NCI-H748 (cell line): Measurements from ENCODE around the gene C1orf141.
"Not testable (repeated sequence)": the region's sequence is repeated elsewhere in the genome, so short reads cannot be mapped to it uniquely, and the experiment has no call there.

ENCODE experiments used
- DNase-seq: peaks from one replicate; lab custom pipeline; 2025; ENCODE audit not compliant: unreplicated experiment; lab: John Stamatoyannopoulos, UW

Gene C1orf141

DNA sequence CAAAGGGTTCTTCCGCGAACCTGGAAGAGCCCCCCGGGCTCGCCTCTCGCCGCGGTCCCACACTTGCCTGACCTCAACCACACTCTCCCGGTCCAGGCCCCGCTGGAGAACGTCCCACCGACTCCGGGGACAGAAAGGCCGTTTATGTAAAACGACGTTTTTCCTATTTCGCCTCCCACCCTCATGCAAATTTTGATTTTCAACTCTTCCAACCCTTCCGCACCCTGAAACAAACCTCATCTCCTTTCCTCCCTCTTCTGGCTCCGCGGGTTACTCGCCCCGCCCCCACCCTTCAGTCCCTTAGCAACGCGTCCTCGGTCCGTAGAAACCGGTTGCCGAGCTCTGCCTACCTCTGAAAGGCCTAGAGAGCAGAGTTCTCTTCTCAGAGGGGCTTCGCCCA lies at the start of gene C1orf141:
TSS of gene C1orf141 (minus strand) at position 276 of the 400 bp plus-strand sequence. CDS start 7,730 bp downstream, outside the sequence.
- DNase-seq = no peak

DNA sequence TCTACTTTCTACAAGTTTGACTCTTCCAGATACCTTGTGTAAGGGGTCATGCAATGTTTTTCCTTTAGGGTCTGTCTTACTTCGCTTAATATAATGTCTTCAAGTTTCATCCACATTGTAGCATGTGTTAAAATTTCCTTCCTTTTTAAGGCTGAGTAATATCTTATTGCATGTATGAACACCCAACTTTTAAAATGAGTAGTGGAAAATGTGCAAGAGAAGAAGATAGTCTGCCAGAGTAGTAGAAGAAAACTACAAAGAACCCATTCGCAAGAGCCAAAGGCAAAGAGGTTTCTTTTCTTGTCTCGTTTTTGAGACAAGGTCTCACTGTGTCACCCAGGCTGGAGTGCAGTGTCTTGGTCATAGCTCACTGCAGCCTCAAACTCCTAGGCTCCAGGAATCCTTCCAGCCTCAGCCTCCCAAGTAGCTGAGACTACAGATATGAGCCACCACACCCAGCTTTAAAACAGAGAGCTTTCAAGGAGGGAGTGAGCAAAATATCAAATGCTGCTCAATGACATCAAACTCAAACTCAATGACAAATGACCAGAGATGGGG lies 40.8 kb upstream of the C1orf141 start:
- DNase-seq = no peak

DNA sequence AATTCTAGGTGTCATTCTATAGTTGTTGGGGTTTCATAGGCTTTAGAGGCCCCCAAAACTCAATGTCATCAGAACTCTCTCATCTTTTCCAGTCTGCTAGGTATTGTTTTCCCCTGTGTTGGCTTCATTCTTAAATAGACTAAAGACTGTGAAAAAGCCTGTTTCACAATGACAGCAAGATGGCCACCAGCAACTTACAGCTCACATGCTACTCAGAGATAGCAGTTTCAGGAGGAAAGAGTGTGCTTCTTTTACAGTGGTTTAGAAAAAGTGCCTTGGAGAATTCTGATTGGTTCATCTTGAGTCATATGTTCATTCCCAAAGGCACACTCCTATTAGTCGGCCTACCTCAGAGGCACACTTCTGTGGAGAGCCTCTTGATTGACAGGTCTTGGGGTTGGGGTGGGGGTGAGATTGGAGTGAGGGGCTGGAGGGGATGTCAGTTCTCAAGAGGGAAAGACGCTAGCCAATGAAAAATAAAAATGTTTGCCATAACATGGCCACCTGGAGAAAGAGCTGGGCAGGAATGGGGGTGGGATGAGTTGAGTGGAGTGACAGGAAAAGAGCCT lies 40.0 kb upstream of the C1orf141 start:
- DNase-seq = no peak

DNA sequence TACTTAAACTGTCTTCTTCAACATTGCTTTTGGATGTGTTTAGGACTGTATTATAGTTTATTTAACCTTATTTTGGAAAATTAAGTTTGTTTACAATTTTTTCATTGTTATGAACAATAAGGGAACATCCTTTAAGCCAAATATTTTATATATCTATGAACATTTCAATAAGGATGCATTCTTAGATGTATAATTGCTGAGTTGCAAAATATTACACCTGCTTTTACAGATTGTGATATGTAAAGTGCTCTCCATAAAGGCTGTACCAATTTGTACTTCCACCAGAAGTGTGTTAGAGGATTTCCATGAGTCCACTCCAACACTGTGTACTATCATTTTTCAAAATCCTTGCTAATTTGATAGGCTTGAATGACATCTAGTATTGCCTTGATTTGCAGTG lies 39.2 kb upstream of the C1orf141 start:
- DNase-seq = no peak

DNA sequence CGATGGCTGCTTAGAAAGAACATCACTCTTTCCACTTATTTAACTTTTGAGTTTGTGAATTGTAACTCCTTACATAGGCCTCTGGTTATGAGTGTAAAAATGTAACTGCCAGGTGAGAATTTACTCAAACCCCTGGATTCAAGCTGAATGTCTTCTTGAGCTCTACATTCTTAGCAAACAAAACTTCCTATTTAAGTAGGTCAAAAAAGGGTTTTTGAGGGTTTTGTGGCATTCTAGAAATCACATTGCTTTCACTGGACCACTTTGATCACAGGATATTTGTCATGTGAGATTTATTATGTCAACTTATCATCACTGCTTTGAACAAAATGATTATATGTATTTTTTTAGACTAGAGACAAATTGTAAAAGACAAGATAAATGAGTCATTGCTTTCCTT lies 37.2 kb upstream of the C1orf141 start:
- no peak for DNase-seq

DNA sequence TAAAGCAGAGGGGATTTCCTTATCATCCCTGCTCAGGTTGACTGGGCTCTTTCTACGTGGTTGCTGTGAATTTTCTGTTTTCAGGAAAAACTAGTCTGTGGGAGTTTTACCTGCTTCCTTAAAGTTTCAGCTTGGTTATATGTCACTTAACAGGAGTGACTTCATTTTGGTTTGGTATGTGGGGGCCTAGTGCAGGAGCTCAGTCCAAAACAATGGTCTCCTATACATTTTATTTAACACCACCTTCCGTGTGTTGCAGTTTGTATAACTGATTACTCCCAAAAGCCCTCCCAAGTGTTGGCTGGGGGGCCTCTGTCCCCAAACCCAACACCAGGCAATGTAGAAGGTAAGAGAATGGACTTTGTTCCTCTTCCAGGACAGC lies 36.8 kb upstream of the C1orf141 start:
- DNase-seq = no peak

DNA sequence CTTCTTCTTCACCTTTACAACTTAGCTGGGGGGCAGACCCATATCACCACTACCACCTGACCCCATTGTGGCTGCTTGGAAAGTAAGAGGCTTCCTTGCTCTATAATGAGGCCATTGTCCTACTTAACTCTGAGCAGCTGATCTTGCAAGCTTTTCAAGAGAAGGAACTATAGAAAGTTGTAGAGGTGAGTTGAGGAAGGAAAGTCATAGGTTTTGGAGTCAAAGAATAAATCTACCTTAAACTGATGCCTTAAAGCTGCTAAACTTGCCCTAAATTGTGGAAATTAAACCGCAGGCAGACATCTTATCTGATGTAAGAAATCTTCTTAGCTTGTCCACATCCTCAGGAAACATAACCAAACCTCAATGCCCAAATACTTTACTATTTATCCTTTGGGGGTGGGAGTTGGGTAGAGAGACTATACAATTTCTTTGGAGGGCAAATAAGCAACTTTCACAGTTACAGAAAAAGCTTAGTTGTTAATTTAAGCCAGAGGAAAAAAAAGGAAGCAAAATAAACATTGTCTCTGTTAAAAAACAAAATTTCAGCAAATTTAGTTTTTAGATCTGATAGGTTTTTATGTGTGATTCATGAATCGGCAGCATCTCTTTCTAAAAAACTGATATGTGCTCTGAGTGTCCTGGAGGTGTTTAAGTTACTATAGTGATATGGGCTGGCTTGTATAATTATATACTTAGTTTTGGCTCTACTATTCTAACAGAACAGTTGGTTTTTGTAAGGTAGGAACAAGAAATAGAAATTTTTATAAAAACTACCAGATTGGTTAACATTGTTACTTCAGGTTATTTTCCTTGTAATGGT lies 36.2 kb upstream of the C1orf141 start:
- no peak for DNase-seq

DNA sequence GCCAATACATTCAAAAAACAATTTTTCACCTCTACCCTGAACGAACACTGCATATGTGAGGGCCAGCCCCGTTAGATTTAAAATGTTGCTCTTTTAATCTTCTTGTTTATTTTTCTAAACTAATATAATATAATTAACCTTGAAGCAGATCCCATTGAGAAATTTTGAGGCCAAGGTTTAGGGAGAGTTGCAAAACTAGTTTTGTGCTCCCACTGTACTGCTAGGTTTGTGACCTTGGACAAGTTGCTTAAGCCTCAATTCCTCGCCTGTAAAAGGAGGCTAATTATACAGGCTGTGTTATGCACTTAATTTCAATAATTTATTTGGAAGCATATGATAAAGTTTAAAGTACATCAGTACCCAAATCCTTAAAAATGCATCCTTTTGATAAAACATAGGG lies 35.2 kb upstream of the C1orf141 start:
- DNase-seq = no peak

DNA sequence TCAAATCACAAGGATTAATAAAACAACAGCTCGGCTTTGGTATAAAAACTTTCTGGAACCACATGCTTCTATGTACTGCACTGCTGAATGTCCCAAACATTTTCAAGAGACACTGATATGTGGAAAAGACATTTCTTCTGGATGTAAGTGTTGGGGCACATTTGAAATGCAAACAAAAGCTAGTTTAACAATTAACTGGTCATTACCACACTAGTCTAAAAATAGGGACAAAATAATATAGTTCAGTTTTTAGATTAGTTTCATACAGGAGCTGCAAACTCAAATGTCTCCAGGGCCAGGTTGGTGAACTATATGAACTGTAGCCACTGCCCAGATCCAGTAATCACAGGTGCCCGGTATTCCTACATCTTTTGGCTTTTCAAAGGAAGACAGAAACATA lies 34.7 kb upstream of the C1orf141 start:
- DNase-seq = no peak

DNA sequence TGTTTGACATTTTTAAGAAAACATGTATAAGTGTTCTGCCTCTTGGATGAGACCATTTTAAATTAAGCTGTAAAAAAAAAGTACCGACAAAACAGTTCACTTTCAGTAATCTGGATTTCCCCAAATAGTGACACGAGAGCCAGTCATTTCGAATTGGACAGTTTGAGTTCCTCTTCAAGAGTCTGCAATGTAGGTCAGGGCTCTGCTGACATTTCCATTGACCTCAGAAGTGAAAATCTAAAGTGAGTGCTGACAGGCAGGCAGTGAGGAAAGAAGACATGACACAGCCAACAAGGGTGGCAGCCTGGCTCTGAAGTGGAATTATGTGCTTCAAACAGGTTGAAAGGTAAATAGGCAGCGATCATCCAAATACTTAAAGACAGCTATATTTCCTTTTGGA lies 31.4 kb upstream of the C1orf141 start, which contains the start of gene IL23R:
TSS of gene IL23R (plus strand) at position 259 of the 400 bp plus-strand sequence. CDS start 1,667 bp downstream, outside the sequence.
- DNase-seq = no peak

DNA sequence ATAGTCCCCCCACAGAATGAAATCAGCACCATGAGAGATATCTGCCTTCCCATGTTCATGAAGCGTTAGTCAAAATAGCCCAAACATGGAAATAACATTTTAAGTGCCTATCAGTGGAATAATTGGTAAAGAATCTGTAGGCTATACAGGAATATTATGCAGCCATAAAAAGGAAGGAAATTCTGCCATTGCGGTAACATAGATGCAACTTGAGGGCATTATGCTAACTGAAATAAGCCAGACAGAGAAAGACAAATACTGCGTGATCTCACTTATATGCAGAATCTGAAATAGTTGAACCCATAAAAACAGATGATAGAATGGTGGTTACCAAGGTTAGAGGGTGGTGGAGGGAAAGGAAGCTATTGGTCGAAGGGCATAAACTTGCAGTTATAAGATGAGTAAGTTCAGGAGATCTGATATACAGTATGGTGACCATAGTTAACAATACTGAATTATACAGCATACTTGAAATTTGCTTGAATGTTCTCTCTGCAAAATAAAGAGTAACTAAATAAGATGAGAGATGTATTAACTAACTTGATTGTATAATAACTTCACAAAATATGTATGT lies 30.8 kb upstream of the C1orf141 start:
- DNase-seq = no peak

DNA sequence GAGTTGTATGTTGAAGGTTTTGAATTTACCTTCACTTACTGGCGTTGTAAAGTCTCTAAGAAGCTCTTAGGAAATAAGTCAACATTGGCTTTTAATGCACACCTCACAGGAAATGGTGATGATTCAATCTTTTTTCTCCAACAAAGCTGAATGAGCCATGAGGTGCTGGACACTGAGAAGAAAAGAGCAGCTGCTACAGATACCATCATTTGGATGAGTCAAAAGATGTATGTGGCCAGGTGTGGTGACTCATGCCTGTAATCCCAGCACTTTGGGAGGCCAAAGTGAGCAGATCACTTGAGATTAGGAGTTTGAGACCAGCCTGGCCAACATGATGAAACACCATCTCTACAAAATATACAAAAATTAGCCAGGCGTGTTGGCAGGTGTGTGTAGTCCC lies 28.2 kb upstream of the C1orf141 start:
- no peak for DNase-seq

DNA sequence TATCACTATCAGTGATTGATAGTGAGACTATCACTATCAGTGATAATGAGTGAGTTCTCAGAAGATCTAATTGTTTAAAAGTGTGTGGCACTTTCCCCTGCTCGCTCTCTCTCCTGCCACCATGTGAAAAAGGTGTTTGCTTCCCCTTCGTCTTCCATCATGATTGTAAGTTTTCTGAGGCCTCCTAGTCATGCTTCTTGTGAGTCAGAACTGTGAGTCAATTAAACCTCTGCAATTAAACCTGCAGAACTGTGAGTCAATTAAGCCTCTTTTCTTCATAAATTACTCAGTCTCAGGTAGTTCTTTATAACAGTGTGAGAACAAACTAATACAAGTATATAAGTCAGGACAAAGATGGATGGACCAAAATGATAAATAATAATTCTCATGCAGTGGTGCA lies 24.5 kb upstream of the C1orf141 start:
- DNase-seq = no peak

DNA sequence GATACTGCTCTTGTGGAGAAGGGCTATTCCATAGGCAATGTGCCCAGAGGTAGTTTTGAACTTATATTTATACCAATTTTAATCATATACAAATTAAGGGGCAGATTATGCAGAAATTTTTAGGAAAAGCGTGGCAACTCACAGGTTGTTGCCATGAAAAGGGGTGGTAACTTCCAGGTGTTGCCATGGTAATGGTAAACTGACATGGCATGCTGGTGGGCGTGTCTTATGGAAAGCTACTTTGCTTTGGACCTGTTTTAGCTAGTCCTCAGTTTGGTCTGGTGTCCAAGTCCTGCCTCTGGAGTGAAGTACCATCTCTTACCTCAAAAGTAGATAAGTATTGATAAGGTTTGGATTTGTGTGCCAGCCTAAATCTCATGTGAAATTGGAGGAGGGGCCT lies 23.6 kb upstream of the C1orf141 start:
- no peak for DNase-seq

DNA sequence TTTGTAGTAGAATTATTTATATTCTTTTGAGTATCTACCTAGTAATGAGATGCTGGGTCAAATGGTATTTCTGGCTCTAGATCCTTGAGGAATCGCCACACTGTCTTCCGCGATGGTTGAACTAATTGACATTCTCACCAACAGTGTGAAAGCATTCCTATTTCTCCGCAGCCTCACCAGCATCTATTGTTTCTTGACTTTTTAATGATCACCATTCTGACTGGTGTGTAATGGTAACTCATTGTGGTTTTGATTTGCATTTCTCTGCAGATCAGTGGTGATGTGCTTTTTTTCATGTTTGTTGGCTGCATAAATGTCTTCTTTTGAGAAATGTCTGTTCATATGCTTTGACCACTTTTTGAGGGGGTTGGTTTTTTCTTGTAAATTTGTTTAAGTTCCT lies 16.2 kb upstream of the C1orf141 start:
- no peak for DNase-seq

DNA sequence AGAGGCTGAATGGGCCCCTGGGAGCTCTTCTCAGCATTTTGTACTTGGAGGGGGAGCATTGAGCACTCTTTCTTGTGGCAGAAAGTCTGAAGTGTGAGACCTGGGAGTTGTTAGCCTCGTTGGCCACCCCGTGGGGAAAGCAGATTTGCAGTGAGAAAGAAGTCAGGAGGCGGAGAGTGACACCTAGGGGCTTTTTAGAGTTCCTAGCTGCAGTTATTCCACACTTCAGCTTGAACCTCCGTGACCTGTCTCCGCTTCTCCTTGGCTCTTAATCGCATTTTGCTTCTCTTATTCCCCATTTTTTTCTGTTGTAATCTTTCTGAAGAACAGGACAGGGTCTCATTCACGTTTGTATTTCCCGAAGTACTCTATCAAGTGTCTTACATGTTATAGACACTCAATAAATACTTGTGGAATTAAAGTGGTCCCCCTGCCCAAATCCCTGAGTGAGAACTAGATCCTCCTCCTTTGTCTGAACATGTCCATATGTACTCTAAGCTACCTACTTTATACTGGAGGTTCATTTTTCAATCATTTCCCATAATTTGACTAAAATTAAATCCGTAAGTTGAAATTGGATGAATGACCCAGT lies 14.5 kb upstream of the C1orf141 start:
- peak; percentile 78 for DNase-seq

DNA sequence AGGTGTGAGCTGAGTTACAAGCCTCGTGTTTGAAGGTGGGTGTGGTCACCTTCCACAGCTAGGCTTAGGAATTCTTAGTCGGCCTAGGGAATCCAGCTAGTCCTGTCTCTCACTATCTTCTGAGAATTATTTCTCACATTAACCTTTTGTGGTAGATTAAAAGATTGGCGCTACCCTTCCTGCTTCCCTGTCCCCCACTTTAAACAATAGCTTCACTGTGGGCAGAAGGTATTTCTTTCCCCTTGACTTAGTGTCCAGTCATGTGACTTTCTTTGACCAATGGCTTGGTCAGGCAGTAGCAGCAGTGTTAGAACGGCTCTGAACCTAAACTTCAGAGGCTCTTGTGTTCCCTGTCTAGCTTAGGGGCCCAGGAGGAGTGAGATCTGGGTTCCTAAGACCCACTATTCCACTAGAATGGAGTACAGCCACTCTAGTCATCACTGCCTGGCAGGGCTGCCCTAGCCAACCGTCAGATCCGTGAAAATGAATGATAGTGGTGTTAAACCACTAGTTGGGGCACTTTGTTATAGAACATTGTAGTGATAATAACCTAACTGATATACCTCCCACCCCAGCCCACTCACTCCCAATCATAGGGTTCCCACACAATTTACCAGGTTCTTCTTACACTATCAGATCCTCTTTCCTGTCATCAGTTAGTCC lies 13.9 kb upstream of the C1orf141 start:
- no peak for DNase-seq

DNA sequence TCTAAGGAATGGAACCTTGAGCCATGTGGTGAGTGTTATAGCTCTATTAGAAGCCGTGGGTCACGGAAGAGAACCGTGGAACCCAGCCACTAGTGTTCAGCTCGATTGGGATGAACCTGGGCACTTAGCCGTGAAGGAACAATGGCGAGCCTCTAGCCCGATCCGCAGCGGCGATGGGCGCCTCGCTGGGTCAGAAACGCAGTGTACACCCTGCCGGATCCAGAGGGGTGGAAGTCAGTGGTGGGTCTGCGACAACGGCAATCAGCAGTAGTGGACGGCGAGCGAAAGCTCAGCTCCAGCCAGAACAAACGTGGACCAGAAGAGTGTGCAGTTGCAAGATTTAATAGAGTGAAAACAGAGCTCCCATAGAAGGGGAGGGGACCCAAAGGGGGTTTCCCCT lies 13.2 kb upstream of the C1orf141 start:
- DNase-seq = not testable (repeated sequence)

DNA sequence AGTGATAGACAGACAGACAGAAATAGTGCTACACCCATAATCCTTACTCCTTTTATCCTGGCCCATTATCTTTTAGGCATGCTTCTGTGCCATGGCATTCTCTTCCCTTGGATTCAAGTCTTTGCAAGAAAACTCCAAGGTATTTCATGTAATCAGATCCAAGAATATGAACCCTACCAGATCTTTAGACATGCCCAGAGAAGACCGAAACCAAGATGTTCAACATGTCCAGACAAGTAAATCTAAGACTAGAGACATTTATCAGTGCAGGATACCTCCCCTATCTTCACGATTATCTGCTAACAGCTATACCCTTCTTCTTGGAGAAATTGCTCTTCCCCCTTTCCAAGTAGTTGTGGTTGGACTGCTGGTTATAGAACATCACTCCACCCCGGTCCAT lies 11.8 kb upstream of the C1orf141 start:
- no peak for DNase-seq

DNA sequence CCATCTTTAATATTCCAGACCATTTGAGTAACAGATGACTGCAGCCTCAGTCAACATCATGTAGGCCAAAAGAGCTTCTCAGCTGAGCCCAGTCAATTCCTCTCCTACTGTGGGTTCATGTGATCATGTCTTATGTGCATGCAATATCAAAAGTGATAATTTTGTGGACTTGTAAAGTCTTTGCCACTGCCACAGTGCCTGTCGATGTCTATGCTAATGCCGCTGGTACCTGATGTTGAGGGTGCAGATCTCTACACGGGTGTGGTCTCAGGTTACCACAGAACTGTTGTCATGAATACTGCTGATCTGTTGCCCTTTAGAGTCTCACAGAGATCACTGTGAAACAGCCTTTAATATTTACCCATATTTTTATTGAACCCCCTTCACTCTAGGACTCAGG lies 11.3 kb upstream of the C1orf141 start:
- no peak for DNase-seq

DNA sequence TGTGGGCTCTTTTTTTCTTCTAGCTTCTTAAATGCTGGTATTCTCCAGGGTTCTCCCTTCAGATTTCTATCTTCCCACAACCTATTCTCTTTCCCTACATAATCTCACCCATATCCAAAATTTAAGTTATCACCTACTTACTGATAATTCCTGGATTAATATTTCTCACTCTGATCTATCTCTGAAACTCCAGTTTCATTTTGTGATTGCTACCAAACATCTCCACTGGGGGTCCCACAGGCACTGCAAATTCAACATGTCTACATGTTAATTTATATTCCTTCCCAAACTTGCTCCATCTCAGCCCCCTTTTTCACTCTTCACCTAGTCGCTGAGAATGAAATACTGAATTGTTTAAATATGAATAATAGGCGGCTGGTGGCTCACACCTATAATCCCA lies 9.9 kb upstream of the C1orf141 start:
- no peak for DNase-seq
